CD4-positive, alpha-beta memory T cell (primary cell): ENCODE results near the gene SIRT5. TPM values are rescaled to one million over a fixed set of nuclear protein-coding genes. Genes with fewer than 3 reads are reported as not detected.

Experiments
- CTCF ChIA-PET: fragments of 350-600 bp; sonication (Branson Sonifier 250); formaldehyde crosslinking; loops from one replicate; lab custom pipeline; 2021; ENCODE audit warnings: inconsistent platforms; ENCODE audit not compliant: partially characterized antibody; lab: Charles Lee
- POLR2A ChIA-PET: fragments of 350-600 bp; sonication (Branson Sonifier 250); formaldehyde crosslinking; loops from one replicate; lab custom pipeline; 2021; ENCODE audit not compliant: partially characterized antibody; lab: Charles Lee
- DNase-seq, 5 donors: peaks; one replicate each; pipeline versions ENCODE4 v3.0.0 to v3.0.0-alpha.2; 2020 to 2022; ENCODE audit warnings: mixed read lengths in 1 of 5
- H3K27ac ChIP-seq: one replicate; pipeline ENCODE4 v1.7.0; 2013; ENCODE audit warnings: low read depth, low read length
- H3K27me3 ChIP-seq: 2 replicates; pipeline ENCODE4 v1.7.0; 2013; ENCODE audit warnings: mild to moderate bottlenecking, low read length, moderate library complexity; ENCODE audit not compliant: insufficient read depth
- H3K36me3 ChIP-seq: 2 replicates; pipeline ENCODE4 v1.7.0; 2013; ENCODE audit warnings: mild to moderate bottlenecking, low read length, moderate library complexity; ENCODE audit not compliant: insufficient read depth
- H3K4me1 ChIP-seq: 2 replicates; pipeline ENCODE4 v1.7.0; 2013; ENCODE audit warnings: mild to moderate bottlenecking, low read length, moderate library complexity; ENCODE audit not compliant: insufficient read depth
- H3K4me3 ChIP-seq, 2 donors: one replicate each; pipeline ENCODE4 v1.7.0; 2013; ENCODE audit warnings: low read length in 2 of 2, mild to moderate bottlenecking in 1 of 2
- H3K9me3 ChIP-seq, 2 donors: one replicate each; pipeline ENCODE4 v1.7.0; 2013; ENCODE audit warnings: low read length in 2 of 2, control low read depth in 1 of 2; ENCODE audit not compliant: control insufficient read depth in 1 of 2
- H3K27ac Mint-ChIP-seq, 7 donors: one replicate each; pipeline ENCODE4 v1.8.0; 2020 to 2021; ENCODE audit warnings: mixed read lengths in 7 of 7, mild to moderate bottlenecking in 6 of 7, inconsistent platforms in 3 of 7, moderate library complexity in 3 of 7
- H3K27me3 Mint-ChIP-seq, 2 donors: one replicate each; pipeline ENCODE4 v1.8.0; 2020 to 2021; ENCODE audit warnings: mixed read lengths in 2 of 2
- H3K36me3 Mint-ChIP-seq, 2 donors: one replicate each; pipeline ENCODE4 v1.8.0; 2020 to 2021; ENCODE audit warnings: mixed read lengths in 2 of 2, inconsistent platforms in 1 of 2, mild to moderate bottlenecking in 1 of 2
- H3K4me1 Mint-ChIP-seq, 4 donors: one replicate each; pipeline ENCODE4 v1.8.0; 2020 to 2021; ENCODE audit warnings: mixed read lengths in 4 of 4, mild to moderate bottlenecking in 1 of 4
- H3K4me3 Mint-ChIP-seq, 8 donors: one replicate each; pipeline ENCODE4 v1.8.0; 2020 to 2021; ENCODE audit warnings: mixed read lengths in 8 of 8, mild to moderate bottlenecking in 7 of 8, moderate library complexity in 6 of 8, inconsistent platforms in 3 of 8
- H3K9me3 Mint-ChIP-seq, 8 donors: one replicate each; pipeline ENCODE4 v1.8.0; 2020 to 2021; ENCODE audit warnings: mixed read lengths in 8 of 8, mild to moderate bottlenecking in 5 of 8, inconsistent platforms in 3 of 8, moderate library complexity in 1 of 8
- intact Hi-C: fragments of 100-400 bp; cut with micrococcal nuclease; formaldehyde crosslinking; loops from one replicate; pipeline ENCODE4 v1.15.1; 2023
- polyA plus RNA-seq, 2 donors: library from polyadenylated mRNA; unstranded; fragments of 300-500 nt; fragmentation: Illumina TruSeq; gene quantifications; one replicate each; pipeline ENCODE4 v1.2.3, GENCODE V29; 2021
- total RNA-seq, 2 experiments: library from RNA; stranded (reverse); gene quantifications; one replicate each; pipeline ENCODE4 v1.2.3, GENCODE V29; 2021

Gene SIRT5
- total and polyA plus RNA-seq, 4 experiments from 2014 or later, result 13.2 to 20.6 (median 17.9) TPM

DNA sequence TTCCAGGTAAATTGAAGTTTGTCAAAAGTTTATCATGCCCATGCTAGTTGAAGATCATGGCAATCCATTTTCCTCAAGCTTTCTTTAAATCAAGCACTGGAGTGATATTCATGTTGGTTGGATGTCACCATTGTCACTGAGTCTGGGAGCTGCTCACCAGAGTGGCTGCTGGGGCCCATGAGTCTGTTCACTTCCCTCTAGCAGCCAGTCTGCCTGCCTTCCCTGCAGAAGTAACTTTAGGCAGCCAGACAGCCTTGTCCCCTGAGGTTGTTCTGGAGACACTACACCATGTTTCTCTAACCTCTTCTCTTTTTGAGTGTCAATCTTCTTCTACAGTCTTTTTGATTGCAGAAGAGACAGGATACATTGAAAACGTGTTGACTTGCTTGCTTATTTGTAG lies 5.5 kb downstream of the SIRT5 start:
- ChIA-PET CTCF (interaction anchor here (0.6 kb wide), 1 partner anchor 189 kb away, joined by 3 read pairs; no protein-coding TSS in a partner anchor), POLR2A (no interaction called here)
- Histone ChIP-seq H3K4me1 (peaks cover 8% of the 10 kb centered on the region), H3K27me3 (no peaks in the 10 kb centered on the region), H3K4me3 (no peak overlapping the region), H3K36me3 (no peaks in the 10 kb centered on the region), H3K9me3 (no peaks in the 10 kb centered on the region), H3K27ac (no peak overlapping the region)
- Mint-ChIP-seq H3K27me3 (no peaks in the 10 kb centered on the region), H3K27ac (no peak overlapping the region), H3K4me1 (peaks cover 12 to 14% (median 12%) of the 10 kb centered on the region in 4 donors), H3K36me3 (peaks cover 28 to 29% of the 10 kb centered on the region in 2 donors), H3K9me3 (no peaks in the 10 kb centered on the region), H3K4me3 (no peak overlapping the region)
- DNase-seq, result no peak
- intact Hi-C loops, result no loop called here

DNA sequence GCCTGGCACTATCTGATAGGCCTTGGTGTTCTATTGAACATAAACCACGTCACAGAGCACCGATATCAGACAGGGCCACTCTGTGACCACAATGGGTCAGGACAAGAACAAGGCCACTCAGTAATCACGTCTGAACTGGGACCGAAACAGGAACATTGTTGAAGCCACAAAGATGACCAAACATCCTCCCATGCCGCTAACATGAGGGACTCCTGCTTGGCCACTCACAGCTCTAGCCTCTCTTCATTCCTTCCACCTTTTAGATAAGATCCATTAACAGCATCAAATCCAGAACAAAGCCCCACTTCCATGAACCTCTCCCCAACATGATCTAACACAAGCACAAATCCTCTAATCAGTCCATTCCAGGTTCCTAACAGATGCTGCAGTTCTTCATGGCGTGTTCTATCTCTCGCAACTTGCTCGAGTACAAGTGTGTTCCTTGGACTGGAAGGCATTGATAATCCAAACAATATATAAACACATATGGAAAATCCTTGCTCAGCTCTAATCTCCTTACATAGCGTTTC lies 7.4 kb downstream of the SIRT5 start:
- Histone ChIP-seq H3K27me3 (no peaks in the 10 kb centered on the region), H3K4me1 (no peaks in the 10 kb centered on the region), H3K9me3 (no peaks in the 10 kb centered on the region), H3K4me3 (no peak overlapping the region), H3K36me3 (no peaks in the 10 kb centered on the region), H3K27ac (no peak overlapping the region)
- no peak overlapping the region for H3K4me3 Mint-ChIP-seq
- no peaks in the 10 kb centered on the region for H3K27me3 Mint-ChIP-seq
- H3K9me3 Mint-ChIP-seq, result no peaks in the 10 kb centered on the region
- no peak for DNase-seq
- peaks cover 34% of the 10 kb centered on the region in 2 donors for H3K36me3 Mint-ChIP-seq
- intact Hi-C loops, result no loop called here
- peaks cover 0 to 3% (median under 1%) of the 10 kb centered on the region in 4 donors for H3K4me1 Mint-ChIP-seq
- ChIA-PET POLR2A (no interaction called here), CTCF (no interaction called here)
- peak overlapping the region in 1 of 7 donors; percentile 71 for H3K27ac Mint-ChIP-seq

DNA sequence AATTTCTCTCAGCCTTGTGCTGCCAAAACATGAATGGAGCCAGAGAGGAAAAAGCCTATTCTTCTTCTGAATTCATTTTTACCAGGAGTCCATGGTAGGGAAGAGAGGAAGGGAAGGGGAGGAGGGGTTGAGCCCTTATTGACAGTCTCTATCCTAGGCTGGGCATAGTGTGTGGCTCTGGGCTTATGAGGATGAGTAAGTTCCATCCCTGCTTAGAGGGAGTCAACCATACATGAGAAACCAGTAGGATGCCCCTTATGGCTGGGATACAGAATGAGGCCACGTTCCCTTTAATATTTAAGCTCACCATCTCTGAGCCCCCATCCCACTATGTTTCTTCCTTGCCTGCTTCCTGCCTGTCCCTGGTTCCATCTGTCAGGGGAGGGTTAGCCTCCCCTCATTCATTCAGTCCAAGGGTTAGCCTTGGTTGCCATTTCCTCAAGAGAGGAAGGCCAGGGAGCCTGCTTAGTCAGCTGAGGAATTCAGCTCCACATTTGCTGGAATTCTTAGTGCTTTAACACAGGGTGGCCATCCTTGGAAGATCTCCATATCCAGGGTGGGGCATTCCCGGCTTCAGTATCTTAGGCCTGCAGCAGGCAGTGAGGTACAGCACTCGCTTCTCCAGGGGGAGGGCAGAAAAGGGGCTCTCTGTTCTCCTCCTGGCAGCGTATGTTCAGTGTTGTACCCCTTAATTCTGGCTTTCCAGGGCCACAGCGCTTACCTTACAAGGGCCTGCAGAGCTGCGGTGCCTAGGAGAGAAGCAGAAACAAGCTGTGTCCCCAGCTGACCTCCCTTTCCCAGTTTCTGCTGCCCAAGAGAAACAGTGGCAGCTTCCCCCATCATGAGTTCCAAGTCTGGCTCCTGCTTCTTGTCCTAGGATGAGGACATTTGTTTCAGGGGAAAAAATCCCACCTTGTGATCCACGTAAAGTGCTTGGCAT lies 12.5 kb downstream of the SIRT5 start:
- H3K36me3 Mint-ChIP-seq, result peaks cover 20 to 49% of the 10 kb centered on the region in 2 donors
- no peak for DNase-seq

DNA sequence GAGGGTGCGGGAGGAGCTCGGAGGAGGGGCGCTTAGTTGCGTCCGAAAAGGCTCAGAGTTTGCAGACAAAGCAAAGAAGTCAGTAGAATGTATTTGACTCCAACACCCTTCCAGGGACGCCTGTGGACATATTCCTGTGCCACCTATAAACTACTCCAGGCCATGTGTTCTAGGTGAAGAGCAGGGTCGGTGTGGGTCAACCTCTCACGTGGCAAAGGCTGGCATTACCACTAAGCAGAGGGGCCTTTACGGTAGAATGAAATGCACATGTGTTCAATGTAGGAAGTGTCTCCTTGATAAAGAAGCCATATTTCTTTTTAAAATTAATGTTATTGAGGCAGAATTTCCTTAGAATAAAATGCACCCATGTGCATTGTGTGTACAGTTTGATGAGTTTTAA lies 15.4 kb downstream of the SIRT5 start:
- no peaks in the 10 kb centered on the region for H3K27me3 Mint-ChIP-seq
- H3K9me3 Mint-ChIP-seq, result no peaks in the 10 kb centered on the region
- intact Hi-C loops, result no loop called here
- ChIA-PET CTCF (interaction anchor here (0.7 to 1.0 kb wide), 2 partner anchors 14 to 15 kb away, joined by 3 read pairs; partner anchors contain the start of gene SIRT5), POLR2A (interaction anchor here (1.3 to 2.7 kb wide), 2 partner anchors 15 to 25 kb away, joined by 3 to 7 read pairs; partner anchors contain the start of genes NOL7 and SIRT5)
- H3K27me3 ChIP-seq, result no peaks in the 10 kb centered on the region
- peaks cover 17% of the 10 kb centered on the region for H3K36me3 ChIP-seq
- peaks cover 0 to 5% (median 1%) of the 10 kb centered on the region in 4 donors for H3K4me1 Mint-ChIP-seq
- no peaks in the 10 kb centered on the region for H3K9me3 ChIP-seq
- no peak overlapping the region for H3K27ac Mint-ChIP-seq
- H3K36me3 Mint-ChIP-seq, result peaks cover 23 to 55% of the 10 kb centered on the region in 2 donors
- H3K4me3 Mint-ChIP-seq, result no peak overlapping the region
- no peak overlapping the region for H3K4me3 ChIP-seq
- no peak for DNase-seq
- H3K4me1 ChIP-seq, result no peaks in the 10 kb centered on the region
- H3K27ac ChIP-seq, result no peak overlapping the region

More for the DNA sequence above, 12.5 kb downstream of the SIRT5 start:
- Histone ChIP-seq H3K4me3 (no peak overlapping the region), H3K4me1 (no peaks in the 10 kb centered on the region), H3K27me3 (no peaks in the 10 kb centered on the region), H3K36me3 (peaks cover 11% of the 10 kb centered on the region), H3K27ac (no peak overlapping the region), H3K9me3 (no peaks in the 10 kb centered on the region)
- peak overlapping the region in 2 of 7 donors; percentile 14 to 58 for H3K27ac Mint-ChIP-seq
- ChIA-PET CTCF (interaction anchor here (1.3 kb wide), 1 partner anchor 12 kb away, joined by 3 read pairs; no protein-coding TSS in a partner anchor), POLR2A (interaction anchor here (2.7 kb wide), 1 partner anchor 12 kb away, joined by 7 read pairs; the partner anchor contains the start of gene SIRT5)
- peaks cover 0 to 2% (median 0%) of the 10 kb centered on the region in 4 donors for H3K4me1 Mint-ChIP-seq
- H3K9me3 Mint-ChIP-seq, result no peaks in the 10 kb centered on the region
- no peak overlapping the region for H3K4me3 Mint-ChIP-seq
- no peaks in the 10 kb centered on the region for H3K27me3 Mint-ChIP-seq
- intact Hi-C loops, result no loop called here

DNA sequence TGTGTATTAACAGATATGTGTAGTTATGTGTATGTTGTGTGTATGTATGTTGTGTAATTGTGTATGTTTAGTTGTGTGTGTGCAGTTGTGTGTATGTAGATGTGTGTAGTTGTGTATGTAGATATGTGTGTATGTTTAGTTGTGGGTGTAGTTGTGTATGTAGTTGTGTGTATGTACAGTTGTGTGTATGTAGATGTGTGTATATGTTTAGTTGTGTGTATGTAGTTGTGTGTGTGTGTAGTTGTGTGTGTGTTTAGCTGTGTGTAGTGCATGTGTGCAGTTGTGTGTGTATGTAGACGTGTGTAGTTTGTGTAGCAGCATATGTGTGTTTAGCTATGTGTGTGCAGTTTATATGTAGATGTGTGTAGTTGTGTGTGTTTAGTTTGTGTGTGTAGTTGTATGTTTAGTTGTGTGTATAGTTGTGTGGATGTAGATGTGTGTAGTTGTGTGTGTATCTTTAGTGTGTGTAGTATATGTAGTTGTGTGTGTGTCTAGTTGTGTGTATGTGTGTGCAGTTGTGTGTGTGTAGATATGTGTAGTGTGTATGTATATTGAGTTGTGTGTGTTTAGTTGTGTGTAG lies 16.3 kb downstream of the SIRT5 start:
- H3K4me3 ChIP-seq, result no peak overlapping the region
- no peaks in the 10 kb centered on the region for H3K4me1 ChIP-seq
- ChIA-PET POLR2A (interaction anchor here (1.3 kb wide), 1 partner anchor 24 kb away, joined by 4 read pairs; the partner anchor contains the start of gene NOL7), CTCF (interaction anchor here (1.3 kb wide), 1 partner anchor 12 kb away, joined by 3 read pairs; no protein-coding TSS in a partner anchor)
- DNase-seq, result no peak
- H3K9me3 ChIP-seq, result no peaks in the 10 kb centered on the region
- H3K4me1 Mint-ChIP-seq, result peaks cover 0 to 11% (median 2%) of the 10 kb centered on the region in 4 donors
- H3K36me3 ChIP-seq, result peaks cover 17% of the 10 kb centered on the region
- H3K9me3 Mint-ChIP-seq, result no peaks in the 10 kb centered on the region
- intact Hi-C loops, result no loop called here
- H3K4me3 Mint-ChIP-seq, result no peak overlapping the region
- no peak overlapping the region for H3K27ac ChIP-seq
- H3K27ac Mint-ChIP-seq, result no peak overlapping the region
- no peaks in the 10 kb centered on the region for H3K27me3 Mint-ChIP-seq
- H3K36me3 Mint-ChIP-seq, result peaks cover 21 to 60% of the 10 kb centered on the region in 2 donors
- H3K27me3 ChIP-seq, result no peaks in the 10 kb centered on the region

DNA sequence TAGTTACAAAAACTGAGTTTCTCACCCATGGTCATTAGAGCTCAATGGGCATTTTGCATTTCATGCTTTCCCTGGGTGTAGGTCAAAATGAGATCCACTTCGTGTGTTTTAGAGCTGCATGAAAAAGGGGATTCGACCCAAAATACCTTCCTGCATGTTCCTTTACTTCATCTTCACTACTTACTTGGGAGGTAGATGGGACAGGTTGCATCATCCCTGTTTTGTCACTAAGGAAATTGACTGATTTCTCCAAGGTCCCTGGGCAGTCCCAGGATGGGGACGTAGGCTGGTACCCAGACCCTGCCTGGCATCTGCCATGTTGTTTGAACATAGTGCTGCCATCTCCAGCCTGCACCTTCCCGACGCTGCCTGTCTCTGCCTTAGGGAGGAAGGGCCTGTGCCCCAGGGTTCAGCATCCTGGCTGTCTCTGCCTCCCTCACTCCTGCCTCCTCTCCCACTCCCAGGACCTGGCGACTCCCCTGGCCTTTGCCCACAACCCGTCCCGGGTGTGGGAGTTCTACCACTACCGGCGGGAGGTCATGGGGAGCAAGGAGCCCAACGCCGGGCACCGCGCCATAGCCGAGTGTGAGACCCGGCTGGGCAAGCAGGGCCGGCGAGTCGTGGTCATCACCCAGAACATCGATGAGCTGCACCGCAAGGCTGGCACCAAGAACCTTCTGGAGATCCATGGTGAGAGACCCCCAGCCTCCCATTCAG lies 17.0 kb downstream of the SIRT5 start:
- DNase-seq, result no peak
- peaks cover 20% of the 10 kb centered on the region for H3K36me3 ChIP-seq
- Mint-ChIP-seq H3K27ac (no peak overlapping the region), H3K4me1 (peaks cover 0 to 11% (median 2%) of the 10 kb centered on the region in 4 donors), H3K4me3 (no peak overlapping the region), H3K36me3 (peaks cover 27 to 61% of the 10 kb centered on the region in 2 donors), H3K9me3 (no peaks in the 10 kb centered on the region), H3K27me3 (no peaks in the 10 kb centered on the region)
- H3K9me3 ChIP-seq, result no peaks in the 10 kb centered on the region
- intact Hi-C loops, result no loop called here
- POLR2A ChIA-PET, result interaction anchor here (1.3 kb wide), 1 partner anchor 24 kb away, joined by 4 read pairs; the partner anchor contains the start of gene NOL7
- CTCF ChIA-PET, result interaction anchor here (1.3 kb wide), 1 partner anchor 11 kb away, joined by 3 read pairs; no protein-coding TSS in a partner anchor
- no peaks in the 10 kb centered on the region for H3K4me1 ChIP-seq
- H3K27me3 ChIP-seq, result no peaks in the 10 kb centered on the region
- H3K27ac ChIP-seq, result no peak overlapping the region
- no peak overlapping the region for H3K4me3 ChIP-seq
